Calu3 (cell line): ENCODE measurements around the gene TBC1D8. TPM values are rescaled to one million over a fixed set of nuclear protein-coding genes. Genes with fewer than 3 reads are reported as not detected.

Experiments used
- BruUV-seq: library from RNA; stranded (reverse); fragments of 400-500 nt; replicated peaks from 2 replicates; lab custom pipeline; 2021; lab: Mats Ljungman, UMichigan
- CTCF ChIA-PET: fragments of 300-600 bp; sonication (Branson Sonifier 250); formaldehyde crosslinking; loops from one replicate; lab custom pipeline; 2022; ENCODE audit warnings: antibody characterized with exemption; lab: Charles Lee
- DNase-seq: peaks from one replicate; pipeline ENCODE4 v3.0.0; 2022
- H3K27ac Mint-ChIP-seq: one replicate; pipeline ENCODE4 v1.8.0; 2022; ENCODE audit warnings: mixed read lengths; ENCODE audit not compliant: unreplicated experiment
- H3K27me3 Mint-ChIP-seq: one replicate; pipeline ENCODE4 v1.8.0; 2022; ENCODE audit warnings: mixed read lengths; ENCODE audit not compliant: unreplicated experiment
- H3K36me3 Mint-ChIP-seq: one replicate; pipeline ENCODE4 v1.8.0; 2022; ENCODE audit warnings: mild to moderate bottlenecking, moderate library complexity, mixed read lengths; ENCODE audit not compliant: insufficient read depth, unreplicated experiment
- H3K4me1 Mint-ChIP-seq: one replicate; pipeline ENCODE4 v1.8.0; 2022; ENCODE audit warnings: mild to moderate bottlenecking, low read depth, mixed read lengths; ENCODE audit not compliant: unreplicated experiment
- H3K4me3 Mint-ChIP-seq: one replicate; pipeline ENCODE4 v1.8.0; 2022; ENCODE audit warnings: mild to moderate bottlenecking, low read depth, moderate library complexity, mixed read lengths; ENCODE audit not compliant: unreplicated experiment
- H3K9me3 Mint-ChIP-seq: one replicate; pipeline ENCODE4 v1.8.0; 2022; ENCODE audit warnings: low read depth, mixed read lengths; ENCODE audit not compliant: unreplicated experiment
- intact Hi-C: fragments of 100-400 bp; cut with micrococcal nuclease; formaldehyde crosslinking; loops from one replicate; pipeline ENCODE4 v1.10.0; 2022; ENCODE audit not compliant: unreplicated experiment
- total RNA-seq: library from RNA; stranded (reverse); gene quantifications from 2 replicates; pipeline ENCODE4 v1.2.3, GENCODE V29; 2022
- TF ChIP-seq, protein P1 (sequence below): fragments of 200-600 bp; IDR thresholded peaks from one replicate; pipeline ENCODE4 v1.8.0; 2022; ENCODE audit warnings: antibody characterized with exemption; ENCODE audit not compliant: unreplicated experiment

Gene TBC1D8
- total RNA-seq, 1 experiment from 2014 or later, result 25.3 TPM

- Mint-ChIP-seq H3K4me3 (no peak overlapping the region), H3K27me3 (no peaks in the 10 kb centered on the region), H3K9me3 (no peaks in the 10 kb centered on the region), H3K36me3 (peaks cover 62% of the 10 kb centered on the region), H3K27ac (no peak overlapping the region), H3K4me1 (no peaks in the 10 kb centered on the region)
- CTCF ChIA-PET, result interaction anchor here (0.6 kb wide), 1 partner anchor 506 kb away, joined by 3 read pairs; no protein-coding TSS in a partner anchor
- TF ChIP-seq, protein P1, sequence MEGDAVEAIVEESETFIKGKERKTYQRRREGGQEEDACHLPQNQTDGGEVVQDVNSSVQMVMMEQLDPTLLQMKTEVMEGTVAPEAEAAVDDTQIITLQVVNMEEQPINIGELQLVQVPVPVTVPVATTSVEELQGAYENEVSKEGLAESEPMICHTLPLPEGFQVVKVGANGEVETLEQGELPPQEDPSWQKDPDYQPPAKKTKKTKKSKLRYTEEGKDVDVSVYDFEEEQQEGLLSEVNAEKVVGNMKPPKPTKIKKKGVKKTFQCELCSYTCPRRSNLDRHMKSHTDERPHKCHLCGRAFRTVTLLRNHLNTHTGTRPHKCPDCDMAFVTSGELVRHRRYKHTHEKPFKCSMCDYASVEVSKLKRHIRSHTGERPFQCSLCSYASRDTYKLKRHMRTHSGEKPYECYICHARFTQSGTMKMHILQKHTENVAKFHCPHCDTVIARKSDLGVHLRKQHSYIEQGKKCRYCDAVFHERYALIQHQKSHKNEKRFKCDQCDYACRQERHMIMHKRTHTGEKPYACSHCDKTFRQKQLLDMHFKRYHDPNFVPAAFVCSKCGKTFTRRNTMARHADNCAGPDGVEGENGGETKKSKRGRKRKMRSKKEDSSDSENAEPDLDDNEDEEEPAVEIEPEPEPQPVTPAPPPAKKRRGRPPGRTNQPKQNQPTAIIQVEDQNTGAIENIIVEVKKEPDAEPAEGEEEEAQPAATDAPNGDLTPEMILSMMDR, result no peak
- DNase-seq, result no peak
- no TSS peak for BruUV-seq
- intact Hi-C loops, result no loop called here
Measured at GRCh38 chr2:100972452-100972851, 178.7 kb downstream of the TBC1D8 start.

DNA sequence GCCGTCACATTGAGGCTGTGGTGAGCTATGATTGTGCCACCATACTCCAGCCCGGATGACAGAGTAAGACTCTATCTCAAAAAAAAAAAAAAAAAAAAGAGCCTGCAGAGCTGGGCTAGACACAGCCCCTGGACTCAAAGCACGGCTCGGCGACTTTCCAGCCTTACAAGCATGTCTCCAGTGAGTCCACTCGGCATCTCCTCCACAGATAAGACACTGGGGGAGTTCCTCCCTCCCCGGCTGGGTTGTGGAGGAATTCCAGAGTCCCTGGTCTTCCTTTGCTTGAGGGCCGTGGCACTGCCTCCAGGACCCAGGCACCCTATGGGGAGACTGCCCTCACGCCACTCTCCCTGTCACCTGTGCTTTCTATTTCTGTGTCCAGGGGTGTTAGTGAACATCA is 180.0 kb downstream of the TBC1D8 start:
- CTCF ChIA-PET, result interaction anchor here (0.6 kb wide), 2 partner anchors 67 to 304 kb away, joined by 3 to 5 read pairs; no protein-coding TSS in a partner anchor
- H3K9me3 Mint-ChIP-seq, result no peaks in the 10 kb centered on the region
- BruUV-seq, result no TSS peak
- H3K4me3 Mint-ChIP-seq, result no peak overlapping the region
- H3K36me3 Mint-ChIP-seq, result peaks cover 62% of the 10 kb centered on the region
- intact Hi-C loops, result no loop called here
- no peak overlapping the region for H3K27ac Mint-ChIP-seq
- no peaks in the 10 kb centered on the region for H3K4me1 Mint-ChIP-seq
- TF ChIP-seq, protein P1, result no peak
- H3K27me3 Mint-ChIP-seq, result no peaks in the 10 kb centered on the region
- no peak for DNase-seq

GRCh38 chr2:100969998-100970397 is 181.2 kb downstream of the TBC1D8 start:
- Mint-ChIP-seq H3K27me3 (no peaks in the 10 kb centered on the region), H3K9me3 (no peaks in the 10 kb centered on the region), H3K4me1 (no peaks in the 10 kb centered on the region), H3K4me3 (no peak overlapping the region), H3K27ac (no peak overlapping the region), H3K36me3 (peaks cover 70% of the 10 kb centered on the region)
- TF ChIP-seq, protein P1, result no peak
- no TSS peak for BruUV-seq
- intact Hi-C loops, result no loop called here
- DNase-seq, result no peak
- CTCF ChIA-PET, result no interaction called here

- CTCF ChIA-PET, result no interaction called here
- H3K4me3 Mint-ChIP-seq, result no peak overlapping the region
- H3K4me1 Mint-ChIP-seq, result no peaks in the 10 kb centered on the region
- no peak for DNase-seq
- no peaks in the 10 kb centered on the region for H3K9me3 Mint-ChIP-seq
- no peak overlapping the region for H3K27ac Mint-ChIP-seq
- H3K36me3 Mint-ChIP-seq, result peaks cover 62% of the 10 kb centered on the region
- TF ChIP-seq, protein P1, result no peak
- intact Hi-C loops, result no loop called here
- no TSS peak for BruUV-seq
- no peaks in the 10 kb centered on the region for H3K27me3 Mint-ChIP-seq
Measured at GRCh38 chr2:100968146-100969145, 182.7 kb downstream of the TBC1D8 start.
